Activated CD8-positive, alpha-beta memory T cell treated with anti-CD3 and anti-CD28 coated beads for 1 hour (primary cell): ENCODE measurements around the gene FYB1.
"Not testable (repeated sequence)": the region's sequence is repeated elsewhere in the genome, so short reads cannot be mapped to it uniquely, and the experiment has no call there.

Experiments
- DNase-seq, 2 donors: peaks; one replicate each; pipeline ENCODE4 v3.0.0-alpha.2; 2020; ENCODE audit warnings: low read depth in 1 of 2; ENCODE audit errors: extremely low read depth in 1 of 2

FYB1 gene

GRCh38 chr5:39231705-39232525 is 12.6 kb upstream of the FYB1 start:
- DNase-seq: no peak

- DNase-seq: no peak
Observed at GRCh38 chr5:39228596-39228995, 9.2 kb upstream of the FYB1 start.

GRCh38 chr5:39226558-39226957 is 7.2 kb upstream of the FYB1 start:
- DNase-seq: no peak

- no peak for DNase-seq
Observed at GRCh38 chr5:39226100-39226451, 6.7 kb upstream of the FYB1 start.

- DNase-seq: no peak
Observed at GRCh38 chr5:39225405-39226099, 6.2 kb upstream of the FYB1 start.

GRCh38 chr5:39224196-39224761 is 4.9 kb upstream of the FYB1 start:
- no peak for DNase-seq

GRCh38 chr5:39223565-39224156 is 4.3 kb upstream of the FYB1 start:
- no peak for DNase-seq

- DNase-seq: not testable (repeated sequence)
Observed at GRCh38 chr5:39221671-39222070, 2.3 kb upstream of the FYB1 start.

- DNase-seq: no peak
Observed at GRCh38 chr5:39220280-39221030, 1.1 kb upstream of the FYB1 start.

GRCh38 chr5:39218482-39219402 is 621 bp downstream of the FYB1 start:
- DNase-seq: no peak

GRCh38 chr5:39217365-39218281 is 1.7 kb downstream of the FYB1 start:
- peak; percentile 47 to 69 for DNase-seq

- no peak for DNase-seq
Observed at GRCh38 chr5:39216631-39217030, 2.7 kb downstream of the FYB1 start.

GRCh38 chr5:39215857-39216256 is 3.5 kb downstream of the FYB1 start:
- DNase-seq: no peak

- DNase-seq: no peak
Observed at GRCh38 chr5:39214912-39215709, 4.3 kb downstream of the FYB1 start.

- no peak for DNase-seq
Observed at GRCh38 chr5:39213447-39214207, 5.7 kb downstream of the FYB1 start.

- no peak for DNase-seq
Observed at GRCh38 chr5:39211773-39212172, 7.6 kb downstream of the FYB1 start.

GRCh38 chr5:39209924-39210323 is 9.4 kb downstream of the FYB1 start:
- DNase-seq: peak; percentile 43 to 57
